Chondrocyte (in vitro differentiated cells): ENCODE measurements around the gene CEP152. TPM values are rescaled to one million over a fixed set of nuclear protein-coding genes. Genes with fewer than 3 reads are reported as not detected.

Experiments used
- DNase-seq: peaks from one replicate; pipeline ENCODE4 v3.0.0; 2021; ENCODE audit warnings: mixed read lengths, low spot score
- H3K27ac Mint-ChIP-seq: one replicate; pipeline ENCODE4 v1.8.0; 2021; ENCODE audit warnings: mild to moderate bottlenecking, moderate library complexity, mixed read lengths; ENCODE audit not compliant: unreplicated experiment
- H3K27me3 Mint-ChIP-seq: 2 replicates; pipeline ENCODE4 v1.8.0; 2021; ENCODE audit warnings: low read depth, mixed read lengths
- H3K36me3 Mint-ChIP-seq: 2 replicates; pipeline ENCODE4 v1.8.0; 2021; ENCODE audit warnings: low read depth, mixed read lengths
- H3K4me1 Mint-ChIP-seq: 2 replicates; pipeline ENCODE4 v1.8.0; 2021; ENCODE audit warnings: low read depth, mild to moderate bottlenecking, mixed read lengths
- H3K4me3 Mint-ChIP-seq: one replicate; pipeline ENCODE4 v1.8.0; 2021; ENCODE audit warnings: mild to moderate bottlenecking, moderate library complexity, mixed read lengths; ENCODE audit not compliant: unreplicated experiment
- H3K9me3 Mint-ChIP-seq: 2 replicates; pipeline ENCODE4 v1.8.0; 2021; ENCODE audit warnings: low read depth, mixed read lengths
- total RNA-seq: library from RNA; stranded (reverse); gene quantifications from 3 replicates; pipeline ENCODE4 v1.2.1, GENCODE V29; 2021
- TF ChIP-seq, protein P1 (sequence below): fragments of 200-600 bp; sonication (generic); IDR thresholded peaks from 2 replicates; pipeline ENCODE4 v1.5.0; 2021; ENCODE audit warnings: antibody characterized with exemption, mild to moderate bottlenecking, moderate library complexity

Gene CEP152
- total RNA-seq, 1 donor from 2014 or later, result 4.4 TPM

DNA sequence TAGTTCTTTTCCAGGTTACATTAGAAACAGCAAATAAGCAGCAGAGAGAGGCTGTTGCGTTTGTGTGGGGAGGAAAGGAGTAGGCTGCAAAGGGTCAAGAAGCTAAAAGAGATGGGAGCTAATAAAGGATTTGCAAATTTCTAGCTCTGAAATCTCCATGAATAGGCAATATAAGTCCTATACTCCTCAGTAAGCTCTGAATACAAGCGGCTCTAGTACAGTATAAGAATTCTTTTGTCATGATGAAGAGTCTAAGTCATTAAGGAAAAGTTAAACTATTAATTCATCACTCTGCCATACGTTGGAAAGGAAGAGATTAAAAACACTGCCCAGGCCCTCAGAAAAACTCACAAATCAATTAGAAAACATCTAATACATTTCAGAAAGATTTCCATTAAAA, 59.3 kb downstream of the CEP152 start:
- DNase-seq, result no peak
- no peaks in the 10 kb centered on the region for H3K27me3 Mint-ChIP-seq
- peaks cover 9% of the 10 kb centered on the region for H3K4me1 Mint-ChIP-seq
- TF ChIP-seq, protein P1, sequence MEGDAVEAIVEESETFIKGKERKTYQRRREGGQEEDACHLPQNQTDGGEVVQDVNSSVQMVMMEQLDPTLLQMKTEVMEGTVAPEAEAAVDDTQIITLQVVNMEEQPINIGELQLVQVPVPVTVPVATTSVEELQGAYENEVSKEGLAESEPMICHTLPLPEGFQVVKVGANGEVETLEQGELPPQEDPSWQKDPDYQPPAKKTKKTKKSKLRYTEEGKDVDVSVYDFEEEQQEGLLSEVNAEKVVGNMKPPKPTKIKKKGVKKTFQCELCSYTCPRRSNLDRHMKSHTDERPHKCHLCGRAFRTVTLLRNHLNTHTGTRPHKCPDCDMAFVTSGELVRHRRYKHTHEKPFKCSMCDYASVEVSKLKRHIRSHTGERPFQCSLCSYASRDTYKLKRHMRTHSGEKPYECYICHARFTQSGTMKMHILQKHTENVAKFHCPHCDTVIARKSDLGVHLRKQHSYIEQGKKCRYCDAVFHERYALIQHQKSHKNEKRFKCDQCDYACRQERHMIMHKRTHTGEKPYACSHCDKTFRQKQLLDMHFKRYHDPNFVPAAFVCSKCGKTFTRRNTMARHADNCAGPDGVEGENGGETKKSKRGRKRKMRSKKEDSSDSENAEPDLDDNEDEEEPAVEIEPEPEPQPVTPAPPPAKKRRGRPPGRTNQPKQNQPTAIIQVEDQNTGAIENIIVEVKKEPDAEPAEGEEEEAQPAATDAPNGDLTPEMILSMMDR, result no peak
- H3K36me3 Mint-ChIP-seq, result peaks cover 7% of the 10 kb centered on the region
- H3K4me3 Mint-ChIP-seq, result no peak overlapping the region
- no peak overlapping the region for H3K27ac Mint-ChIP-seq
- no peaks in the 10 kb centered on the region for H3K9me3 Mint-ChIP-seq

DNA sequence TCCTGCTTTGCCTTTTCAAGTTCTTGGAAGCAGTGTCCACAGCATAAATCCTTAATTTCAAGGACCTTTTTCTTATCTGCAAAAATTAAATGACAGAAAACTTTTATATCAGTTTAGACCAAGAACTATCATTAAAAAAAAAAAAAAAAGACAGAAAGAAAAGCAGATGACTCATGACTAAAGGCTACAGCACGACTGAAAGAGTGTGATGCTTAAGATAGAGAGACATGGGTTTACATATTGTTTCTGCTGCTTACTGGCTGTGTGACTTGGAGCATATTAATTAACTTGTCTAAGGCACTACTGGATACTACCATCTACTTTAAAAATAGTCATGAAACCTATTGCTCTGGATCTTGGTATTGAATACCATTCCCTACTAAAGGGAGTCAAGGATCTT, 62.3 kb downstream of the CEP152 start:
- DNase-seq, result no peak
- H3K4me1 Mint-ChIP-seq, result peaks cover 9% of the 10 kb centered on the region
- peaks cover 7% of the 10 kb centered on the region for H3K36me3 Mint-ChIP-seq
- H3K27me3 Mint-ChIP-seq, result no peaks in the 10 kb centered on the region
- no peaks in the 10 kb centered on the region for H3K9me3 Mint-ChIP-seq
- H3K27ac Mint-ChIP-seq, result no peak overlapping the region
- TF ChIP-seq, protein P1, result no peak
- H3K4me3 Mint-ChIP-seq, result no peak overlapping the region

DNA sequence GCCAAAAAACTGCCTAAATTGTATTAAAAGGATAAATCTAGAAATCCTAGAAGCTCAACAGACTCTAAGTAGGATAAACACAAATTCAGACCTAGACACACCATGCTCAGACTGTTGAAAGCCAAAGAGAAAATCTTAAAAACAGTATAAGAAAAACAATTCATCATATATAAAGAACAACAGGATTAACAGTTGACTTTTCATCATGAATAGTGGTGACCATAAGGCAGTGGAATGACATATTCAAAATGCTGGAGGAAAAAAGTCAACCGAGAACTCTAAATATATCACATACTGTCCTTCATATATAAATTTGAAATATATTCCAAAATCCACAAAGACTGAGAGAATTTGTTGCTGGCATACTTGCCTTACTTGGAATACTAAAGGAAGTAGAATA, 77.3 kb downstream of the CEP152 start:
- Mint-ChIP-seq H3K9me3 (peaks cover 33% of the 10 kb centered on the region), H3K4me3 (no peak overlapping the region), H3K27me3 (no peaks in the 10 kb centered on the region), H3K27ac (no peak overlapping the region), H3K36me3 (peaks cover 31% of the 10 kb centered on the region), H3K4me1 (no peaks in the 10 kb centered on the region)
- TF ChIP-seq, protein P1, result no peak
- no peak for DNase-seq

DNA sequence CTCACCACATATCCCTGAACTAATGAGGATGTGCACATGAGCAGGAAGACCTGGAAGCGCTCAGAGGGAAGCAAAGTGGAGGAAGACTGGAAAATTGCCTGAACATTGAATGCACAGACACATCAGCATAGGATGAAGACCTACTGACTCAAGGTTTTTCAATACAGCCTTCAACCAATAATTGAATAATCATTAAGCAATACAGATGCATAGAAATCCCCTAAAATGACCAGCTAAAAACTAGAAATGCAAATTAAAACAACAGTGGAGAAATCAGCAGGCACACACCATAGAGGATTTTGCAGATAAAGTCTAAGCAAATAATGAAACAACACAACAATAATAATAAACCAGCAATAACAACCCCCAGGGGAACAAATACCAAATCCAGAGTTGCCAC, 80.4 kb downstream of the CEP152 start:
- Mint-ChIP-seq H3K9me3 (peaks cover 27% of the 10 kb centered on the region), H3K4me1 (no peaks in the 10 kb centered on the region), H3K27me3 (no peaks in the 10 kb centered on the region), H3K36me3 (peaks cover 22% of the 10 kb centered on the region), H3K27ac (no peak overlapping the region), H3K4me3 (no peak overlapping the region)
- TF ChIP-seq, protein P1, result no peak
- DNase-seq, result no peak

DNA sequence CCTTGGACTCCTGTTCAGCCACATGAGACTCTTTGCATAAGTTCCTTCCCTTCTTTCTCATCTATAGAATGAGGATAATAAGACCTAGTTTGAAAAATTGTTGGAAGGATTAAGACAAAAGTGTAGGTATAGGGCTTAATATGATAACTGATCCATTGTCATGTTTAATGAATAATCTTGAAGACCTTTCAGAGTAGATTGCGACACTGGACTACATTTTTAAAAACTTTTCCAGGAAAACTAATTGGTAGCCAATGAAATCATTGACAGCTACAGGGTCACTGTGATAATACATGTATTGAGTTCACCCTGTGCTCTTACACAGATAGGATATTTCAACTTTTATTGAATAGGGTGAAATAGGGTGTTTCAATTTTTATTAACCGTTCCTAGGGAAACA, 86.9 kb downstream of the CEP152 start:
- Mint-ChIP-seq H3K4me1 (peaks cover 11% of the 10 kb centered on the region), H3K27ac (no peak overlapping the region), H3K4me3 (no peak overlapping the region), H3K27me3 (no peaks in the 10 kb centered on the region), H3K9me3 (no peaks in the 10 kb centered on the region), H3K36me3 (peaks cover 2% of the 10 kb centered on the region)
- no peak for DNase-seq
- TF ChIP-seq, protein P1, result no peak
